ENCODE results near the gene EMC7.

Gene EMC7

GRCh38 chr15:34038023-34038870 lies 63.4 kb downstream of the EMC7 start:
- DNase-seq (ENCODE audit: low read depth), result peak; percentile 64
